ENCODE data around the gene CCDC51.

Gene CCDC51

GRCh38 chr3:48469046-48469915 lies 29.4 kb upstream of the CCDC51 start:
- no peak for TF ChIP-seq CTCF (IDR thresholded peaks at IDR 0.05; ENCODE audit: insufficient read depth, low read depth, low read length, missing control alignments)
- no peak for DNase-seq (ENCODE audit: low read depth)
- no peak overlapping the region for H3K4me3 ChIP-seq (ENCODE audit: low read length)

DNA sequence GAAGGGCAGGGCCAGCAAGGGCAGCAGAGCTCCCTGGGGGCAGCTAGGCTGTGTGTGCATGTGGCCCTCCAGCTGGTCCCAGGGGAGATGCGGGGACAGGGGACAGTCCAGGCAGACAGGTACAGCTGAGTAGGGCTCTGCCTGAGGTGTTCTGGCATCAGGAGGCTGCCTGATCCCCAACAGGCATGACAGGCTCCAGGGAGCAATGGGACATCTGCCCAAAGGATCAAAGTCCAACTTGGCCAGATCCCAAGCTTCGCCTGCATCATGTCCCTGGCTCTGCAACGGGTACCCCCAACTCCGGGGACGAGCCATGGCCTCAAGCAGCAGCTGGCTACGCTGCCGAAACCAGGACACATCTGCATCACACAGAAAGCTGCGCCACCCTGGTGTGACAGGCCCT lies 28.4 kb upstream of the CCDC51 start:
- DNase-seq (ENCODE audit: low read depth), result no peak
- H3K4me3 ChIP-seq (ENCODE audit: low read length), result no peak overlapping the region

GRCh38 chr3:48467473-48468267 lies 27.8 kb upstream of the CCDC51 start:
- no peak for TF ChIP-seq CTCF (IDR thresholded peaks at IDR 0.05; ENCODE audit: insufficient read depth, low read depth, low read length, missing control alignments)
- no peak overlapping the region for H3K4me3 ChIP-seq (ENCODE audit: low read length)
- no peak for DNase-seq (ENCODE audit: low read depth)

More for the DNA sequence above, 28.4 kb upstream of the CCDC51 start:
- TF ChIP-seq CTCF (IDR thresholded peaks at IDR 0.05; ENCODE audit: insufficient read depth, low read depth, low read length, missing control alignments), result no peak

DNA sequence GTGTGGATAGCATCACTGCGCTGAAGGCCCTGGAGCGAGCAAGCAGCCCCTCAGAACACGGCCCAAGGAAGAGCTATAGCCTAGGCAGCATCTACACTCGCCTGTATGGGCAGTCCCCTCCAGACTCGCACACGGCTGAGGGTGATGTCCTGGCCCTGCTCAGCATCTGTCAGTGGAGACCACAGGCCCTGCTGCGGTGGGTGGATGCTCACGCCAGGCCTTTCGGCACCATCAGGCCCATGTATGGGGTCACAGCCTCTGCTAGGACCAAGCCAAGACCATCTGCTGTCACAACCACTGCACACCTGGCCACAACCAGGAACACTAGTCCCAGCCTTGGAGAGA lies 27.2 kb upstream of the CCDC51 start:
- no peak for TF ChIP-seq CTCF (IDR thresholded peaks at IDR 0.05; ENCODE audit: insufficient read depth, low read depth, low read length, missing control alignments)
- peak overlapping the region; percentile 63 for H3K4me3 ChIP-seq (ENCODE audit: low read length)
- DNase-seq (ENCODE audit: low read depth), result no peak

GRCh38 chr3:48466386-48467109 lies 26.6 kb upstream of the CCDC51 start:
- peak overlapping the region; percentile 63 for H3K4me3 ChIP-seq (ENCODE audit: low read length)
- no peak for TF ChIP-seq CTCF (IDR thresholded peaks at IDR 0.05; ENCODE audit: insufficient read depth, low read depth, low read length, missing control alignments)
- peak; percentile 32 for DNase-seq (ENCODE audit: low read depth)

DNA sequence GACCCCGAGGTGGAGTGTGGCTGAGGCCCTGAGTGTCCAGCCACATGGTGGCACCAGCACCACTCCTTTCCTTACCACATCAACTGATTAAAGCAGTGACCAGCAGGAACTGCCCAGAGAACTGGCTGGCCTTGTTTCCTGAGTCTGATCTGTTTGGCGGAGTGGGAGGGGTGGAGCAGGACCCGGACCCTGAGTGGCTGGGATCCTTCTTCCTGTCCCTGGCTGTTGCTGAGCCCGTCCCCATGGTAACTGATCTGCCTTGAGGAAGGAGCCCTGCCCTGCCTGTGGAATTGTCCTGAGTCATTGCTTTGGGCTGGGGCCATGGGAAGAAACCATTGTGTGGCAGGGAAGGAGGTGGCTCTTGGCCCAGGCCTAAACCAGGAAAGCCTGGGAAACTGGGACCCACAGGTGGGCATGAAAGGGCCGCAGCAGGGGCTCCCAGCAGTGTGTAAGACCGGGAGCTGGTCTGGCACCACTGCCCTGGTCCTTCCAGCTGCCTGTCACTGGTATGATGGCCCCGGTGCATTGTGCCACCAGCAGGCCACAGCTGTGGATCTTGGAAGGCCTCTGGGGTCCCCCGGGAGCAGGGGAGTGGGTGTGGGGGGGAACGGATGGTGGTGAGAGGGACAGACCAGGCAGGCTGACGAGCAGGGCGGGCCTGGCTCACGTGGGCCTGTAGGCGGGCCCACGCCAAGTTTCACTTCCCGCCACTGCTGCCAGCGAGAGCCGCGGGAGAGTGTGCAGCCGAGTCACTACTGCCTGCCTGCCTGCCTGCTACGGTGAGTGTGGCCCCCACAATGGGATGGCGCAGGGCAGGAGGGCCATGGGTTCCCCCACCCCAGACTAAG lies 25.8 kb upstream of the CCDC51 start:
- peak overlapping the region; percentile 63 for H3K4me3 ChIP-seq (ENCODE audit: low read length)
- TF ChIP-seq CTCF (IDR thresholded peaks at IDR 0.05; ENCODE audit: insufficient read depth, low read depth, low read length, missing control alignments), result peak; percentile 63
- peak; percentile 100 for DNase-seq (ENCODE audit: low read depth)
